NT2/D1 (cell line): ENCODE data around the gene PTBP3.

ENCODE experiments used
- DNase-seq: peaks from one replicate; pipeline ENCODE4 v3.0.0-alpha.2; 2011; ENCODE audit warnings: low read depth, low spot score
- H3K27me3 ChIP-seq: 2 replicates; pipeline ENCODE4 v1.6.0; 2011; ENCODE audit warnings: mild to moderate bottlenecking; ENCODE audit not compliant: insufficient read length, insufficient read depth
- H3K36me3 ChIP-seq: 2 replicates; pipeline ENCODE4 v1.6.1; 2011; ENCODE audit warnings: mild to moderate bottlenecking, low read length, mixed read lengths; ENCODE audit not compliant: insufficient read depth, insufficient read length
- H3K4me1 ChIP-seq: 2 replicates; pipeline ENCODE4 v1.5.1; 2011; ENCODE audit not compliant: insufficient read depth, insufficient read length
- H3K4me3 ChIP-seq: 2 replicates; pipeline ENCODE4 v1.5.1; 2011; ENCODE audit warnings: low read depth; ENCODE audit not compliant: insufficient read length
- H3K9ac ChIP-seq: 2 replicates; pipeline ENCODE4 v1.6.0; 2011; ENCODE audit warnings: low read depth; ENCODE audit not compliant: insufficient read length
- H3K9me3 ChIP-seq: 2 replicates; pipeline ENCODE4 v1.5.1; 2011; ENCODE audit warnings: mild to moderate bottlenecking, low read length; ENCODE audit not compliant: insufficient read depth
- SUZ12 ChIP-seq: IDR thresholded peaks from 2 replicates; pipeline ENCODE4 v1.6.1; 2011; ENCODE audit not compliant: insufficient read length, insufficient read depth; ENCODE audit errors: extremely low read depth
- YY1 ChIP-seq: IDR thresholded peaks from 2 replicates; pipeline ENCODE4 v1.6.1; 2011; ENCODE audit not compliant: insufficient read length, insufficient read depth
- ZNF274 ChIP-seq: IDR thresholded peaks from 2 replicates; pipeline ENCODE4 v1.6.1; 2011; ENCODE audit warnings: mild to moderate bottlenecking, low read depth, low read length

The PTBP3 gene

DNA sequence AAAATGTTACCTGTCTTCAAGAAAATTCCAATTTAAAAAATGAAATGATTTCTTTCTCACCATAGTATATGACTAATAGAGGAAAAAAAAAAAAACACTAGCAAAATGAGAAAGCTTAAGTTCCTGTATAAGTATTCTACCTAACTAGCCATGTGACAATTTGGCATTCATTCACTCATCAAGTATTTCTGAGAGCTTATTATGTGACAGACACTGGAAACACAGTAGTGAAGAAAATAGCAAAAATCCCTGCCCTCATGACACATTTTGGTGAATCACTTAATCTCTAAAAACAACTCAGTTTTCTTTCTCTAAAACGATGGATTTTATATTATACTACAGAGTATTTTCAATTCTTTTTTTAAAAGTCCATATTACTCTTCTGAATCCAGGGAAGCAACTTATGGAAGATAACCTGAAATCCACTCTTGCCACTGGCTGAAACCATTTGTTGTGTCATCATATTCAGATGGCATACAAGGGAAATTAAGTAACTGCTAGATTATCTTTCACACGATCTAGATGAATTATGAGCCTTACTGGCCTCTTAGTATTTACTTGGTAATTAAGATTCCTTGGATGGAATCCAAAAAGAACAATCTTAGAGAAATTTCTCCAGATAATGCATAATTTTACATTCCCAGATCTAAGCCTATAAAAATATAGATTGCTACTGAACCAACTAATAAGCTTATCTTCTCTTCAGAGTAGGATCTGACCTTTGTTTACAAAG is 5.5 kb downstream of the PTBP3 start:
- Histone ChIP-seq H3K27me3 (no peaks in the 10 kb centered on the region), H3K4me3 (no peak overlapping the region), H3K9me3 (no peaks in the 10 kb centered on the region), H3K4me1 (no peaks in the 10 kb centered on the region), H3K9ac (no peak overlapping the region), H3K36me3 (no peaks in the 10 kb centered on the region)
- DNase-seq, result no peak
- no peak for TF ChIP-seq ZNF274
- TF ChIP-seq SUZ12, result no peak
- TF ChIP-seq YY1, result no peak

- Histone ChIP-seq H3K4me3 (no peak overlapping the region), H3K4me1 (no peaks in the 10 kb centered on the region), H3K36me3 (no peaks in the 10 kb centered on the region), H3K9ac (no peak overlapping the region), H3K9me3 (no peaks in the 10 kb centered on the region), H3K27me3 (no peaks in the 10 kb centered on the region)
- TF ChIP-seq SUZ12 (no peak), YY1 (no peak), ZNF274 (no peak)
- DNase-seq, result no peak
Measured at GRCh38 chr9:112326194-112326593, 7.2 kb downstream of the PTBP3 start.

DNA sequence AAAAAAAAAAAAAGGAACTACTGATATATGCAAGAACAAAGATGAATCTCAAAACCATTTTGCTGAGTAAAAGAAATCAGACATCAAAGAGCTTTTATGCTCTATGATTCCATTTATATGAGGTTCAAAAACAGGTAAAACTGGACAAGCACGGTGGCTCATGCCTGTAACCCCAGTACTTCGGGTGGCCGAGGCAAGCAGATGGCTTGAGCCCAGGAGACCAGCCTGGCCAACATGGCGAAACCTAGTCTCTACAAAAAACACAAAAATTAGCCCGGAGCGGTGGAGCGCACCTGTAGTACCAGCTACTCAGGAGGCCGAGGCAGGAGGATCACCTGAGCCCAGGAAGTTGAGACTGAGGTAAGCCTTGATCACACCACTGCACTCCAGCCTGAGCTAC is 7.8 kb downstream of the PTBP3 start:
- no peak overlapping the region for H3K4me3 ChIP-seq
- H3K9ac ChIP-seq, result no peak overlapping the region
- H3K9me3 ChIP-seq, result no peaks in the 10 kb centered on the region
- TF ChIP-seq ZNF274 (no peak), YY1 (no peak), SUZ12 (no peak)
- H3K27me3 ChIP-seq, result no peaks in the 10 kb centered on the region
- no peaks in the 10 kb centered on the region for H3K4me1 ChIP-seq
- no peak for DNase-seq
- no peaks in the 10 kb centered on the region for H3K36me3 ChIP-seq

GRCh38 chr9:112325127-112325526 is 8.3 kb downstream of the PTBP3 start:
- Histone ChIP-seq H3K4me1 (no peaks in the 10 kb centered on the region), H3K27me3 (no peaks in the 10 kb centered on the region), H3K4me3 (no peak overlapping the region), H3K9ac (no peak overlapping the region), H3K9me3 (no peaks in the 10 kb centered on the region), H3K36me3 (no peaks in the 10 kb centered on the region)
- TF ChIP-seq ZNF274, result no peak
- no peak for TF ChIP-seq SUZ12
- no peak for TF ChIP-seq YY1
- no peak for DNase-seq

GRCh38 chr9:112323378-112323854 is 10.0 kb downstream of the PTBP3 start:
- no peaks in the 10 kb centered on the region for H3K36me3 ChIP-seq
- no peak for TF ChIP-seq SUZ12
- TF ChIP-seq ZNF274, result no peak
- TF ChIP-seq YY1, result no peak
- DNase-seq, result no peak
- H3K9me3 ChIP-seq, result no peaks in the 10 kb centered on the region
- H3K4me3 ChIP-seq, result no peak overlapping the region
- H3K9ac ChIP-seq, result no peak overlapping the region
- no peaks in the 10 kb centered on the region for H3K4me1 ChIP-seq
- H3K27me3 ChIP-seq, result no peaks in the 10 kb centered on the region

- H3K36me3 ChIP-seq, result no peaks in the 10 kb centered on the region
Measured at GRCh38 chr9:112322701-112323377, 10.6 kb downstream of the PTBP3 start.

GRCh38 chr9:112316258-112316943 is 17.0 kb downstream of the PTBP3 start:
- Histone ChIP-seq H3K27me3 (no peaks in the 10 kb centered on the region), H3K9ac (no peak overlapping the region), H3K36me3 (peaks cover 4% of the 10 kb centered on the region), H3K9me3 (no peaks in the 10 kb centered on the region), H3K4me3 (no peak overlapping the region), H3K4me1 (peaks cover 1% of the 10 kb centered on the region)
- no peak for DNase-seq
- TF ChIP-seq YY1, result no peak
- no peak for TF ChIP-seq ZNF274
- no peak for TF ChIP-seq SUZ12

More at GRCh38 chr9:112322701-112323377, 10.6 kb downstream of the PTBP3 start:
- no peaks in the 10 kb centered on the region for H3K27me3 ChIP-seq
- DNase-seq, result no peak
- H3K9ac ChIP-seq, result no peak overlapping the region
- no peaks in the 10 kb centered on the region for H3K9me3 ChIP-seq
- H3K4me1 ChIP-seq, result no peaks in the 10 kb centered on the region
- TF ChIP-seq ZNF274, result no peak
- TF ChIP-seq YY1, result no peak
- no peak for TF ChIP-seq SUZ12
- H3K4me3 ChIP-seq, result no peak overlapping the region
